HG02798 (cell line): ENCODE data around the gene STAC.

Experiments used
- ATAC-seq: cut with Tn5 transposase; IDR thresholded peaks from one replicate; pipeline ENCODE4 v1.9.1; 2021; ENCODE audit warnings: mild to moderate bottlenecking; ENCODE audit not compliant: unreplicated experiment, poor library complexity

Gene STAC, protein sequence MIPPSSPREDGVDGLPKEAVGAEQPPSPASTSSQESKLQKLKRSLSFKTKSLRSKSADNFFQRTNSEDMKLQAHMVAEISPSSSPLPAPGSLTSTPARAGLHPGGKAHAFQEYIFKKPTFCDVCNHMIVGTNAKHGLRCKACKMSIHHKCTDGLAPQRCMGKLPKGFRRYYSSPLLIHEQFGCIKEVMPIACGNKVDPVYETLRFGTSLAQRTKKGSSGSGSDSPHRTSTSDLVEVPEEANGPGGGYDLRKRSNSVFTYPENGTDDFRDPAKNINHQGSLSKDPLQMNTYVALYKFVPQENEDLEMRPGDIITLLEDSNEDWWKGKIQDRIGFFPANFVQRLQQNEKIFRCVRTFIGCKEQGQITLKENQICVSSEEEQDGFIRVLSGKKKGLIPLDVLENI

GRCh38 chr3:36380221-36381031, at the start of gene STAC:
Gene STAC, plus strand, starts transcription at chr3:36380504. Its CDS starts 140 bp downstream, at chr3:36380644.
- no peak for ATAC-seq

DNA sequence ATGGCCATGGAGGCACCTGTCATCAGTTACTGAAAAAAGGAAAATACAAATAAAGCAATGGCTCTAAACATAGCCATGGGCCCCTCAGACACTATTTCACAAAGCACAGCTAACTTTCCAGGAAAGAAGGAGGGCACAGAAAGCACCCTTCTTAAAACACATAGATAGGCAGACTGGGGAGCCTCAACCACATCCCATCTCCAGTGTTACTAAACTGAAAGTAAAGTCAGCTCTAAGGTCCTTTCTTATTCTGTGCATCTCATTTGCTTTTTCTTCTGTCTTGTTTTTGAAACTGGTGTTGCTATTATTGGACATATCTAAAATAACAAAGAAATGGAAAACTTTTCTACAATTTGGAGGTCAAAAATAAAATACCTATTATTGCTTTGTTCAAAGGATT, 48.2 kb upstream of the STAC start:
- ATAC-seq: no peak

- ATAC-seq: no peak
These were observed 18.1 kb upstream of the STAC start for GRCh38 chr3:36362216-36362615.

- no peak for ATAC-seq
These were observed 17.3 kb upstream of the STAC start for GRCh38 chr3:36362973-36363372.

- no peak for ATAC-seq
These were observed 16.0 kb upstream of the STAC start for GRCh38 chr3:36364260-36364659.

GRCh38 chr3:36365829-36366228, 14.5 kb upstream of the STAC start:
- ATAC-seq: no peak

DNA sequence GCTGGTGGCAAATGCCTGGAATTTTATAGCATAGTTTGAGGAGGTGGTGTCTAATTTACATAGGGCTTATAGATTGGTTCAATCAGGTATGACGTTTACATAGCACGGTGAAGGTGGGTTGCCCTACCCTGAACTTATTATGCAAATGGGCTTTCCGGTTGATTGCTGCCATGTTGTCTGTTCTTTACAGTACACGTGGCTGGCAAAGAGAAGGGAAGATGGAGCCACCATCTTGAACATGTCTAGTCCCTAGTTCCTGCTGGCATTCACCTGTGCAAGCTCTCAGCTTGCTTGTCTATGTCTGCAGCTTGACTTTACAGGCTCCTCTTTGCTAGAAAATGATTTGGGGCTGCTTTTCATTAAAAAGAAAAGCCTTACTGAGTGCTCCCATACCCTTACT, 14.0 kb upstream of the STAC start:
- ATAC-seq: no peak

DNA sequence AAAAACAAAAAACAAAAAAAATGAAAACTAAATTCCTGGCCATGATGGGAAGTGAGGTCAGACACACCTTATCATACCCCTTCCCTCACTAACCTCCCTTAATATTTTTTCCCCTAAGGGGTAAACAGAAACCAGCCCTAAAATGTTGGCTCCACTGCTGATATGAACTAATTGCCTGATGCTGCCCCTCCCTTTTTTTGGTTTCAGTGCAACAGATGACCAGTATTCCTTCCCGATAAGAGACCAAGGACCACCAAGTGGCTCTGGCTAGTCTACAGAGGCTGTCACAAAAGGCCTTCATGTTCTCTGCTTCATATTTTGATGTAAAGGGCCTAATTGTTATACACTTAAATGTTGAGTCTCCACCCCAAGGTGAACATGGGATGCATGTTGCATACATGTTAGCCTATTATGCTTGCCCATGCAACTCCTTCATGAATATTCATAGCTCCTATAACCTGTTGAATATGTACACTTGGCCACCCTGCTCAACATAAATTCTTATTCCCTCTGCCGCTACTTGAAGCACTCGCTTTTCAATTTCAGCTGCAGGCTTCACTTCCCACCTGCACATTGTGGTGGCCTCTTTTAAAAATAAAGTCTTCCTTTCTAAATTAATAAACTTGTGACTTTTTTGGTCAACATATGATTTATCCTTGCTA, 12.3 kb upstream of the STAC start:
- ATAC-seq: no peak

GRCh38 chr3:36372534-36372935, 7.8 kb upstream of the STAC start:
- no peak for ATAC-seq

DNA sequence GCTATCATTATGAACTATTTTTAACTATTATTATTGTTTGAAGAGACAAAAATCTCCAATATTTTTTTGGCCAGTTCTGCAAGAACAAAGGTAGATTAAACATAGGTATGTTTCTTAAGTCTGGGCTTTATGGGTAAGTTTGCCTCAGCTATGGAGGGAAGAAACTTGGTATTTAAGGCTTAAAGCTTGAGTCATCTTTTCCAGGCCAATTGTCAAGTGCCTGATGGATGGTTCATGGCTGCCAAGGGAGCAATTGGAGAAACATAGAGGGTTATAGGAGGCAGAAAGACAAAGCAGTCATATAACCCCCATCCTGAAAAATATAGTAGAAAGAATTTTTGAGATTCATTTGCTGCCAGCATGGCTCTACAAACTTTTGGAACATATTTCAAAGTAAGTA, 7.2 kb upstream of the STAC start:
- ATAC-seq: no peak

DNA sequence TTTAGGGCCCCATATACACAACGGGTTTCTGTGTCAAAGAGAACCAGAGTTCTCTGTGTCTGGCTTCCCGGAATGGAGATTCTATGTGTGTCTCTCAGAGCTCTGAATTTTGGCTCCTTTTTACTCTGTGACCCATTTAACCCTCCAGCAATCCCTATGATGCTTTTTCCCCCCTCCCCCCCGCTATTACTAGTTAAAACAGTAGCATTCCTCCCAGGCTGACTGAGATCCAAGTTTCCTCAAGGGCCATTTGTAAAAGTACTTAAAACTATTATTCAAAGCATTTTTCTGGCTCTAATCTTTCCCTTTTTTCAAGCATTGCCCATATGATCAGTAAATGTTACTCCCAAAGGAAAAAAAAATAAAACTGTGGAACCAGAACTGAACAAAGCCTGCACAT, 6.6 kb upstream of the STAC start:
- no peak for ATAC-seq

DNA sequence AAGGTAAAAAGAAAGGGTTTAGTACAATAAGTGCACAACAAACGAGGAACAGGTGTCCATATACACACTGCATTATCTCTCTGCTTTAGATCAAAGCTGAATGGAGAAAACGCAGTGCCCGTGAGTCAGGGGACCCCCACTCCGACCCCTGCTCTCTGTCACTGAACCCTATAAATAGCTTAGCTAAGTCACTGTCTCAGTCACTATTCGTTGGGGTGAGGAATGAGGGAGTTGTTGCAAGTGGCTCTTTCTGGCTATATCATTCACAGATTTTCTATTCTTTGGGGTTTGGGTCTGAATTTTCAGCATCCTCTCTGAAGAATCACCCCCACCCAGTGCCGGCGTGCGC, 458 bp upstream of the STAC start:
- ATAC-seq: no peak

GRCh38 chr3:36381311-36381956, 1.1 kb downstream of the STAC start:
- no peak for ATAC-seq

- no peak for ATAC-seq
These were observed 13.3 kb downstream of the STAC start for GRCh38 chr3:36393563-36393962.

DNA sequence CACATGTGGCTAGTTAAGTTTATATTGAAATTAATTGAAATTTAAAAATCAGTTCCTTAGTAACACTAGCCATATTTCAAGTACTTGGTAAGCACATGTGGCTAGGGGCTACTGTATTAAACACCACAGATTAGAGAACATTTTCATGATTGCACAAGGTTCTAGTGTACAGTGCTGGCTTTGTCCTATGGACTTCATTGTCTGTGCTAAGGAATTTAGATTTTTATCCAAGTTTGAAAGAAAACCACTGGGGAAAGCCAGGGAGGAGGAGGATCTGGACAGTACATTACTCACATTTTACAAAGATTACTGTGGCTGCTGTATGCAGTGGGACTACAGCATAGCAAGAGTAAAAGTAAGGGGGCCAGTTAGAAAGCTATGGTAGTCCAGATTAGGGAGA, 13.9 kb downstream of the STAC start:
- ATAC-seq: no peak

- ATAC-seq: no peak
These were observed 17.5 kb downstream of the STAC start for GRCh38 chr3:36397841-36398240.

- ATAC-seq: no peak
These were observed 19.6 kb downstream of the STAC start for GRCh38 chr3:36399933-36400332.

DNA sequence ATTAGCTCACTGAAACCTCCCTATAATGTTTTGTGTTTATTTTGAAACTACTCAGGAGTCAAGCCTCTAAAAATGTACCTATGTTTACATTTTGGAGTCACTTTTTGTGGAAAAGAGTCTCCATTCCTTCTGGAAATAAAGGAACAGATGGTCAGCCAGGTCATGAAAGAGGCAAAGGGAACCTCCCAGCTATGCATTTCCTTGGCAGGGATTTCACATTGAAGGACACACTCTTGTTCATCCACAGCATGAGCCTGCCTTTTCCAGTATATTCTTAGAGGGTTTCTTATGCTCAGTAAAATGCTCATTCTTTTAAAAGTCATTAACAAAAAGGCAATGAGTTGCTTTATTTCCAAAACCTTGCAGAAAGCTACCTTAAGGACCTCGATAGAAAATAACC, 20.8 kb downstream of the STAC start:
- no peak for ATAC-seq

GRCh38 chr3:36403661-36404060, 23.4 kb downstream of the STAC start:
- ATAC-seq: no peak

DNA sequence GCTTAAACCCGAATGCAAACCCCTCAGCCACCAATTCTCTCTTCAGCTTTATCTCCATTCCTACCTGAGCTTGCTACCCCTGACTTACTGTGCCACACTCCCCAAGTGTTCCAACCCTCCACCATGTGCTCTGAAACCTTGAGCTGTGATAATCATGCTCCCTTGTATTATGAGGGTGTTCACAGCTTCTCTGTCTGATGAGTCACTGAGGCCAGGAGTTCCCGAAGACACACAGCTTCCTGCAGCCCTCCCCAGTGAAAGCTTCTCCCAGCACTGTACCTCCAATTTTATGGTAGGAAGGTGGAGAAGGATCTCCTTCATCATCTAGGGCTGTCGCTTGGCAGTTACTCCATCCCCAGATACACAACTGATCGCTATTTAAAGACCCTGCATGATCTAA, 24.9 kb downstream of the STAC start:
- no peak for ATAC-seq

DNA sequence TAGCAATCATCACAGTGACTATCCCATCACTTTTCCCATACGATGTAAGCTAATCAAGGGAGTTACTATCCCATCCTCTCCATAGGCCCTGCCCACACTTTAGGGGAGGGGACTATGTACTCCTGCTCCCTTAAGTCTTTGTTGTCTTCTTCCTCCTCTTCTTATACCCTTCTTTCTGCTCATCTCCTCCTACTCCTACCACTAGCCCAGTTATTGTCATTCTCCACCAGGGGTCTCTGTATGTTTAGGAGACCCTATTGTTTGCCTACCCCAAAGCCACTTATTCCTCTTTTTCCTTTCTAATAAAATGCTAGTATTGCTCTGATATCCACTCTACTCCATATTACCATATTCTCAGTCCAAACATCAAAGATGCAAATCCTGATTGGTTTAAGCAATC, 27.8 kb downstream of the STAC start:
- ATAC-seq: no peak
